B cell (primary cell): ENCODE measurements around the gene FKBP15. TPM values are rescaled to one million over a fixed set of nuclear protein-coding genes. Genes with fewer than 3 reads are reported as not detected.

Experiments used
- ATAC-seq: fragments of 200-7000 bp; cut with Tn5 transposase; one replicate; pipeline ENCODE4 v1.10.0; 2021; ENCODE audit warnings: low read depth, mild to moderate bottlenecking, moderate number of reproducible peaks, moderate library complexity
- CTCF ChIA-PET: fragments of 350-600 bp; sonication (Branson Sonifier 250); formaldehyde crosslinking; loops from one replicate; lab custom pipeline; 2021; ENCODE audit warnings: antibody characterized with exemption, inconsistent platforms; lab: Charles Lee
- POLR2A ChIA-PET: fragments of 350-600 bp; sonication (Branson Sonifier 250); formaldehyde crosslinking; loops from one replicate; lab custom pipeline; 2021; ENCODE audit warnings: antibody characterized with exemption; lab: Charles Lee
- DNase-seq: peaks from one replicate; pipeline ENCODE4 v3.0.0; 2013
- H2AFZ ChIP-seq: 2 replicates; pipeline ENCODE4 v1.6.1; 2012; ENCODE audit warnings: mild to moderate bottlenecking, low read depth, low read length; ENCODE audit not compliant: insufficient read depth, poor library complexity, severe bottlenecking
- H3K27ac ChIP-seq, 2 donors: 1 replicate in 1 of 2; 2 replicates in 1 of 2; pipeline ENCODE4 v1.5.1; 2012 to 2013; ENCODE audit warnings: low read length in 2 of 2, mild to moderate bottlenecking in 2 of 2, moderate library complexity in 1 of 2
- H3K27me3 ChIP-seq, 4 experiments: fragments of 200-600 bp in 1 of 4; sonication (generic) in 1 of 4; replicated peaks in 1 of 4; 1 replicate in 2 of 4; 2 replicates in 2 of 4; pipeline versions ENCODE4 v1.6.1 to v1.7.0; 2013 to 2016; ENCODE audit warnings: low read length in 3 of 4, mild to moderate bottlenecking in 2 of 4, mixed read lengths in 1 of 4, moderate library complexity in 1 of 4; ENCODE audit not compliant: insufficient read depth in 4 of 4, control insufficient read depth in 3 of 4; ENCODE audit errors: control extremely low read depth in 1 of 4
- H3K36me3 ChIP-seq, 2 experiments: replicated peaks in 1 of 2; 1 replicate in 1 of 2; 2 replicates in 1 of 2; pipeline versions ENCODE4 v1.6.1 to v1.7.1; 2013; ENCODE audit warnings: low read length in 1 of 2; ENCODE audit not compliant: insufficient read depth in 2 of 2, control insufficient read depth in 1 of 2; ENCODE audit errors: control extremely low read depth in 1 of 2, extremely low read depth in 1 of 2
- H3K4me1 ChIP-seq, 2 donors: fragments of 200-600 bp in 1 of 2; sonication (generic) in 1 of 2; 1 replicate in 1 of 2; 2 replicates in 1 of 2; pipeline versions ENCODE4 v1.5.1 to v1.6.1; 2013 to 2017; ENCODE audit warnings: low read length in 2 of 2; ENCODE audit not compliant: control insufficient read depth in 2 of 2, insufficient read depth in 2 of 2
- H3K4me2 ChIP-seq: replicated peaks from 2 replicates; pipeline ENCODE3; 2012; ENCODE audit warnings: mild to moderate bottlenecking, low read depth, low read length; ENCODE audit not compliant: poor library complexity, severe bottlenecking
- H3K4me3 ChIP-seq, 5 experiments: fragments of 200-600 bp in 1 of 5; sonication (generic) in 1 of 5; 1 replicate in 3 of 5; 2 replicates in 2 of 5; pipeline versions ENCODE4 v1.5.1 to v1.7.0; 2011 to 2016; ENCODE audit warnings: low read length in 4 of 5, mild to moderate bottlenecking in 4 of 5, low read depth in 2 of 5, control low read depth in 1 of 5, moderate library complexity in 1 of 5; ENCODE audit not compliant: insufficient read depth in 1 of 5; ENCODE audit errors: control extremely low read depth in 1 of 5, extremely low read depth in 1 of 5
- H3K79me2 ChIP-seq: fragments of 200-600 bp; sonication (generic); one replicate; pipeline ENCODE4 v1.6.0; 2016; ENCODE audit warnings: low read length; ENCODE audit not compliant: control insufficient read depth, insufficient read depth
- H3K9ac ChIP-seq: fragments of 200-600 bp; sonication (generic); 2 replicates; pipeline ENCODE4 v1.6.1; 2017; ENCODE audit warnings: mild to moderate bottlenecking, low read length, moderate library complexity
- H3K9me3 ChIP-seq, 3 donors: one replicate each; pipeline versions ENCODE4 v1.6.1 to v1.7.1; 2013; ENCODE audit warnings: low read length in 2 of 3; ENCODE audit not compliant: control insufficient read depth in 2 of 3, insufficient read depth in 1 of 3; ENCODE audit errors: control extremely low read depth in 1 of 3
- H4K20me1 ChIP-seq: 2 replicates; pipeline ENCODE4 v1.6.0; 2012; ENCODE audit warnings: mild to moderate bottlenecking, low read length; ENCODE audit not compliant: insufficient read depth, control insufficient read depth, poor library complexity, severe bottlenecking
- H3K27ac Mint-ChIP-seq: one replicate; pipeline ENCODE4 v1.8.0; 2021; ENCODE audit warnings: mixed read lengths
- H3K27me3 Mint-ChIP-seq: one replicate; pipeline ENCODE4 v1.8.0; 2021; ENCODE audit warnings: mixed read lengths
- H3K4me1 Mint-ChIP-seq: one replicate; pipeline ENCODE4 v1.8.0; 2021; ENCODE audit warnings: mixed read lengths
- H3K4me3 Mint-ChIP-seq: one replicate; pipeline ENCODE4 v1.8.0; 2021; ENCODE audit warnings: mixed read lengths
- H3K9me3 Mint-ChIP-seq: one replicate; pipeline ENCODE4 v1.8.0; 2022; ENCODE audit warnings: mixed read lengths; ENCODE audit not compliant: insufficient read depth
- EZH2 ChIP-seq: IDR thresholded peaks from 2 replicates; pipeline ENCODE4 v1.6.1; 2012; ENCODE audit warnings: borderline replicate concordance, low read depth, mild to moderate bottlenecking, moderate library complexity, low read length; ENCODE audit not compliant: insufficient read depth, poor library complexity, severe bottlenecking
- WGBS: methylation state at CpG from one replicate; pipeline ENCODE4 v1.1.5; 2013; ENCODE audit warnings: missing lambda C conversion rate; ENCODE audit not compliant: insufficient coverage; 5-methylcytosine and 5-hydroxymethylcytosine counted together
- intact Hi-C: fragments of 100-400 bp; cut with micrococcal nuclease; formaldehyde crosslinking; loops from one replicate; pipeline ENCODE4 v1.10.0; 2022
- polyA plus RNA-seq: library from polyadenylated mRNA; depleted of rRNA; stranded (reverse); fragments of >200 nt; gene quantifications from 2 replicates; pipeline ENCODE4 v1.2.3, GENCODE V29; 2012
- total RNA-seq, 2 donors: library from RNA; stranded (reverse); fragments of 120-200 nt in 1 of 2; gene quantifications; 1 replicate in 1 of 2; 2 replicates in 1 of 2; pipeline versions ENCODE4 v1.2.3 to v1.2.4, GENCODE V29; 2013 to 2022
- TF ChIP-seq, protein P1 (sequence below): fragments of 200-600 bp; IDR thresholded peaks from one replicate; pipeline ENCODE4 v1.8.0; 2022; ENCODE audit warnings: antibody characterized with exemption, mild to moderate bottlenecking

FKBP15 gene
- total and polyA plus RNA-seq, 2 donors (not counting 1 experiment from before 2014, with no cell fraction given) = 21.1 to 40.6 TPM

GRCh38 chr9:113184539-113184938 lies 36.5 kb downstream of the FKBP15 start:
- no peaks in the 10 kb centered on the region for H3K9me3 Mint-ChIP-seq
- Histone ChIP-seq H2AFZ (no peak overlapping the region), H3K4me2 (no peak overlapping the region), H3K27me3 (no peaks in the 10 kb centered on the region), H3K9me3 (no peaks in the 10 kb centered on the region), H3K9ac (no peak overlapping the region), H3K79me2 (no peaks in the 10 kb centered on the region), H3K4me1 (no peaks in the 10 kb centered on the region), H3K4me3 (no peak overlapping the region), H4K20me1 (no peaks in the 10 kb centered on the region), H3K27ac (no peak overlapping the region), H3K36me3 (peaks cover 24 to 81% of the 10 kb centered on the region in 2 experiments)
- H3K27me3 Mint-ChIP-seq = no peaks in the 10 kb centered on the region
- WGBS = no CpG with 5 or more reads among the region's 2 CpGs
- TF ChIP-seq, protein P1, sequence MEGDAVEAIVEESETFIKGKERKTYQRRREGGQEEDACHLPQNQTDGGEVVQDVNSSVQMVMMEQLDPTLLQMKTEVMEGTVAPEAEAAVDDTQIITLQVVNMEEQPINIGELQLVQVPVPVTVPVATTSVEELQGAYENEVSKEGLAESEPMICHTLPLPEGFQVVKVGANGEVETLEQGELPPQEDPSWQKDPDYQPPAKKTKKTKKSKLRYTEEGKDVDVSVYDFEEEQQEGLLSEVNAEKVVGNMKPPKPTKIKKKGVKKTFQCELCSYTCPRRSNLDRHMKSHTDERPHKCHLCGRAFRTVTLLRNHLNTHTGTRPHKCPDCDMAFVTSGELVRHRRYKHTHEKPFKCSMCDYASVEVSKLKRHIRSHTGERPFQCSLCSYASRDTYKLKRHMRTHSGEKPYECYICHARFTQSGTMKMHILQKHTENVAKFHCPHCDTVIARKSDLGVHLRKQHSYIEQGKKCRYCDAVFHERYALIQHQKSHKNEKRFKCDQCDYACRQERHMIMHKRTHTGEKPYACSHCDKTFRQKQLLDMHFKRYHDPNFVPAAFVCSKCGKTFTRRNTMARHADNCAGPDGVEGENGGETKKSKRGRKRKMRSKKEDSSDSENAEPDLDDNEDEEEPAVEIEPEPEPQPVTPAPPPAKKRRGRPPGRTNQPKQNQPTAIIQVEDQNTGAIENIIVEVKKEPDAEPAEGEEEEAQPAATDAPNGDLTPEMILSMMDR = no peak
- no peak for TF ChIP-seq EZH2
- H3K27ac Mint-ChIP-seq = no peak overlapping the region
- POLR2A ChIA-PET = no interaction called here
- intact Hi-C loops = no loop called here
- ATAC-seq = no peak
- H3K4me3 Mint-ChIP-seq = no peak overlapping the region
- DNase-seq = no peak
- CTCF ChIA-PET = no interaction called here
- H3K4me1 Mint-ChIP-seq = no peaks in the 10 kb centered on the region

- Histone ChIP-seq H3K9me3 (no peaks in the 10 kb centered on the region), H3K4me1 (no peaks in the 10 kb centered on the region), H2AFZ (no peak overlapping the region), H3K27me3 (no peaks in the 10 kb centered on the region), H4K20me1 (no peaks in the 10 kb centered on the region), H3K4me3 (no peak overlapping the region), H3K9ac (no peak overlapping the region), H3K27ac (no peak overlapping the region), H3K36me3 (peaks cover 24 to 83% of the 10 kb centered on the region in 2 experiments), H3K4me2 (no peak overlapping the region), H3K79me2 (no peaks in the 10 kb centered on the region)
- intact Hi-C loops = no loop called here
- H3K27ac Mint-ChIP-seq = no peak overlapping the region
- DNase-seq (no peak), ATAC-seq (no peak)
- no CpG with 5 or more reads among the region's 2 CpGs for WGBS
- H3K9me3 Mint-ChIP-seq = no peaks in the 10 kb centered on the region
- H3K4me3 Mint-ChIP-seq = no peak overlapping the region
- H3K4me1 Mint-ChIP-seq = no peaks in the 10 kb centered on the region
- H3K27me3 Mint-ChIP-seq = no peaks in the 10 kb centered on the region
- ChIA-PET CTCF (no interaction called here), POLR2A (no interaction called here)
- no peak for TF ChIP-seq EZH2
- TF ChIP-seq, protein P1 = no peak
These were observed 37.1 kb downstream of the FKBP15 start for GRCh38 chr9:113183956-113184488.
